Astrocyte (in vitro differentiated cells and primary cell): ENCODE results near the gene MTERF4.

Experiments used
- EZH2 ChIP-seq: IDR thresholded peaks from 2 replicates; pipeline ENCODE4 v1.6.1; 2012; ENCODE audit warnings: mild to moderate bottlenecking, low read length, inconsistent platforms; ENCODE audit not compliant: insufficient read depth
- TF ChIP-seq, protein P1 (sequence below): IDR thresholded peaks from 2 replicates; pipeline ENCODE4 v1.5.1; 2011; ENCODE audit warnings: low read depth, mild to moderate bottlenecking, inconsistent platforms, low read length, moderate library complexity; ENCODE audit not compliant: insufficient read depth

GRCh38 chr2:241114836-241115235 is 12.7 kb upstream of the MTERF4 start:
- TF ChIP-seq, protein P1, sequence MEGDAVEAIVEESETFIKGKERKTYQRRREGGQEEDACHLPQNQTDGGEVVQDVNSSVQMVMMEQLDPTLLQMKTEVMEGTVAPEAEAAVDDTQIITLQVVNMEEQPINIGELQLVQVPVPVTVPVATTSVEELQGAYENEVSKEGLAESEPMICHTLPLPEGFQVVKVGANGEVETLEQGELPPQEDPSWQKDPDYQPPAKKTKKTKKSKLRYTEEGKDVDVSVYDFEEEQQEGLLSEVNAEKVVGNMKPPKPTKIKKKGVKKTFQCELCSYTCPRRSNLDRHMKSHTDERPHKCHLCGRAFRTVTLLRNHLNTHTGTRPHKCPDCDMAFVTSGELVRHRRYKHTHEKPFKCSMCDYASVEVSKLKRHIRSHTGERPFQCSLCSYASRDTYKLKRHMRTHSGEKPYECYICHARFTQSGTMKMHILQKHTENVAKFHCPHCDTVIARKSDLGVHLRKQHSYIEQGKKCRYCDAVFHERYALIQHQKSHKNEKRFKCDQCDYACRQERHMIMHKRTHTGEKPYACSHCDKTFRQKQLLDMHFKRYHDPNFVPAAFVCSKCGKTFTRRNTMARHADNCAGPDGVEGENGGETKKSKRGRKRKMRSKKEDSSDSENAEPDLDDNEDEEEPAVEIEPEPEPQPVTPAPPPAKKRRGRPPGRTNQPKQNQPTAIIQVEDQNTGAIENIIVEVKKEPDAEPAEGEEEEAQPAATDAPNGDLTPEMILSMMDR: no peak
- no peak for TF ChIP-seq EZH2
